Stimulated activated CD4-positive, alpha-beta T cell treated with anti-CD3 and anti-CD28 coated beads, Interleukin-12 subunit alpha, Interleukin-12 subunit beta, amount 100 ng/mL, for 48 hours (primary cell): Measurements from ENCODE around the gene RTCB.

Experiments used
- DNase-seq, 3 donors: peaks; one replicate each; pipeline ENCODE4 v3.0.0-alpha.2; 2020; ENCODE audit warnings: low read depth in 2 of 3, low spot score in 1 of 3

The RTCB gene

GRCh38 chr22:32411829-32412592 lies at the start of gene RTCB:
TSS of gene RTCB (minus strand) at chr22:32412247. CDS start at chr22:32412156, 91 bp downstream.
- DNase-seq, result peak; percentile 84 to 89 (median 88)

- no peak for DNase-seq
These were observed 45.0 kb upstream of the RTCB start for GRCh38 chr22:32457031-32457430.

- no peak for DNase-seq
These were observed 36.9 kb upstream of the RTCB start for GRCh38 chr22:32448980-32449379.

GRCh38 chr22:32446321-32446720 lies 34.3 kb upstream of the RTCB start:
- no peak for DNase-seq

GRCh38 chr22:32444068-32444467 lies 32.0 kb upstream of the RTCB start:
- no peak for DNase-seq

- DNase-seq, result no peak
These were observed 18.3 kb upstream of the RTCB start for GRCh38 chr22:32430352-32430751.

- DNase-seq, result no peak
These were observed 14.8 kb upstream of the RTCB start for GRCh38 chr22:32426881-32427280.

GRCh38 chr22:32423664-32424063 lies 11.6 kb upstream of the RTCB start:
- no peak for DNase-seq

GRCh38 chr22:32422062-32422461 lies 10.0 kb upstream of the RTCB start:
- DNase-seq, result no peak

- DNase-seq, result no peak
These were observed 9.4 kb upstream of the RTCB start for GRCh38 chr22:32421484-32421883.

- DNase-seq, result no peak
These were observed 5.9 kb upstream of the RTCB start for GRCh38 chr22:32417906-32418305.

- no peak for DNase-seq
These were observed 4.6 kb upstream of the RTCB start for GRCh38 chr22:32416556-32417085.

- no peak for DNase-seq
These were observed 2.1 kb upstream of the RTCB start for GRCh38 chr22:32414191-32414590.

- DNase-seq, result no peak
These were observed 1.7 kb upstream of the RTCB start for GRCh38 chr22:32413719-32414118.

GRCh38 chr22:32411402-32411801 lies 645 bp downstream of the RTCB start:
- peak in 1 of 3 donors; percentile 5 for DNase-seq

GRCh38 chr22:32410459-32410858 lies 1.6 kb downstream of the RTCB start:
- no peak for DNase-seq

- DNase-seq, result no peak
These were observed 2.1 kb downstream of the RTCB start for GRCh38 chr22:32409977-32410376.

GRCh38 chr22:32407936-32408335 lies 4.1 kb downstream of the RTCB start:
- no peak for DNase-seq

GRCh38 chr22:32407312-32407711 lies 4.7 kb downstream of the RTCB start:
- DNase-seq, result no peak

- no peak for DNase-seq
These were observed 8.0 kb downstream of the RTCB start for GRCh38 chr22:32404021-32404420.

GRCh38 chr22:32401486-32401885 lies 10.6 kb downstream of the RTCB start:
- DNase-seq, result no peak

GRCh38 chr22:32396746-32397145 lies 15.3 kb downstream of the RTCB start:
- no peak for DNase-seq

- no peak for DNase-seq
These were observed 15.8 kb downstream of the RTCB start for GRCh38 chr22:32396255-32396654.
